ENCODE results near the gene FBXO44.
A peak's percentile ranks its signal among the peaks of the same experiment; 100 is the strongest.

FBXO44 gene

GRCh38 chr1:11659748-11660147, 5.1 kb downstream of the FBXO44 start:
- no peak for TF ChIP-seq CTCF (IDR thresholded peaks at IDR 0.05; ENCODE audit: low read depth, low read length)
- H3K4me3 ChIP-seq (ENCODE audit: low read depth, low read length) = no peak overlapping the region

GRCh38 chr1:11661103-11661502, 6.4 kb downstream of the FBXO44 start:
- no peak for TF ChIP-seq CTCF (IDR thresholded peaks at IDR 0.05; ENCODE audit: low read depth, low read length)
- H3K4me3 ChIP-seq (ENCODE audit: low read depth, low read length) = no peak overlapping the region

GRCh38 chr1:11664336-11665065, 9.8 kb downstream of the FBXO44 start:
- TF ChIP-seq CTCF (IDR thresholded peaks at IDR 0.05; ENCODE audit: low read depth, low read length) = no peak
- H3K4me3 ChIP-seq (ENCODE audit: low read depth, low read length) = peak overlapping the region; percentile 50

- no peak for TF ChIP-seq CTCF (IDR thresholded peaks at IDR 0.05; ENCODE audit: low read depth, low read length)
- no peak overlapping the region for H3K4me3 ChIP-seq (ENCODE audit: low read depth, low read length)
Observed at GRCh38 chr1:11668516-11668915, 13.8 kb downstream of the FBXO44 start.

- no peak overlapping the region for H3K4me3 ChIP-seq (ENCODE audit: low read depth, low read length)
- TF ChIP-seq CTCF (IDR thresholded peaks at IDR 0.05; ENCODE audit: low read depth, low read length) = no peak
Observed at GRCh38 chr1:11670747-11671146, 16.1 kb downstream of the FBXO44 start.

- TF ChIP-seq CTCF (IDR thresholded peaks at IDR 0.05; ENCODE audit: low read depth, low read length) = no peak
- H3K4me3 ChIP-seq (ENCODE audit: low read depth, low read length) = no peak overlapping the region
Observed at GRCh38 chr1:11671205-11671543, 16.5 kb downstream of the FBXO44 start.

GRCh38 chr1:11671544-11672286, 17.0 kb downstream of the FBXO44 start:
- TF ChIP-seq CTCF (IDR thresholded peaks at IDR 0.05; ENCODE audit: low read depth, low read length) = no peak
- H3K4me3 ChIP-seq (ENCODE audit: low read depth, low read length) = no peak overlapping the region

All from WI38 (cell line).